H9 (cell line): ENCODE results near the gene CD300LD. TPM values are rescaled to one million over a fixed set of nuclear protein-coding genes. Genes with fewer than 3 reads are reported as not detected.
A peak's percentile ranks its signal among the peaks of the same experiment; 100 is the strongest.

Experiments
- DNase-seq: peaks from one replicate; pipeline ENCODE4 v3.0.0-alpha.2; 2017
- H2AFZ ChIP-seq: one replicate; pipeline ENCODE4 v1.6.1; 2013; ENCODE audit warnings: mild to moderate bottlenecking, low read length, control low read depth, moderate library complexity
- H2AK5ac ChIP-seq: 2 replicates; pipeline ENCODE4 v1.6.1; 2013; ENCODE audit warnings: low read length, control low read depth, mixed read lengths; ENCODE audit not compliant: insufficient read length
- H2BK120ac ChIP-seq: one replicate; pipeline ENCODE4 v1.6.1; 2013; ENCODE audit warnings: low read depth, mild to moderate bottlenecking, low read length, control low read depth, inconsistent platforms; ENCODE audit not compliant: poor library complexity, severe bottlenecking
- H2BK12ac ChIP-seq: 2 replicates; pipeline ENCODE4 v1.6.1; 2013; ENCODE audit warnings: low read length, control low read depth, mixed read lengths, low read depth; ENCODE audit not compliant: insufficient read length
- H2BK15ac ChIP-seq: 2 replicates; pipeline ENCODE4 v1.6.1; 2013; ENCODE audit warnings: low read depth, low read length, control low read depth
- H2BK20ac ChIP-seq: one replicate; pipeline ENCODE4 v1.6.1; 2013; ENCODE audit warnings: low read depth, mild to moderate bottlenecking, low read length, control low read depth, inconsistent platforms; ENCODE audit not compliant: poor library complexity, severe bottlenecking
- H2BK5ac ChIP-seq: 2 replicates; pipeline ENCODE4 v1.6.1; 2013; ENCODE audit warnings: low read length, control low read depth, mixed read lengths; ENCODE audit not compliant: insufficient read length
- H3K14ac ChIP-seq: 2 replicates; pipeline ENCODE4 v1.6.1; 2013; ENCODE audit warnings: low read length, control low read depth; ENCODE audit not compliant: insufficient read depth
- H3K18ac ChIP-seq: 2 replicates; pipeline ENCODE4 v1.6.1; 2013; ENCODE audit warnings: low read depth, mild to moderate bottlenecking, mixed read lengths, low read length, control low read depth; ENCODE audit not compliant: insufficient read length
- H3K23ac ChIP-seq: 2 replicates; pipeline ENCODE4 v1.6.1; 2013; ENCODE audit warnings: low read length, control low read depth, mixed read lengths, low read depth; ENCODE audit not compliant: insufficient read length
- H3K23me2 ChIP-seq: 2 replicates; pipeline ENCODE4 v1.6.1; 2013; ENCODE audit warnings: low read depth, mild to moderate bottlenecking, mixed read lengths, low read length, control low read depth; ENCODE audit not compliant: insufficient read length, poor library complexity, severe bottlenecking
- H3K27ac ChIP-seq: 2 replicates; pipeline ENCODE4 v1.5.1; 2013; ENCODE audit warnings: low read length, control low read depth, mixed read lengths, low read depth; ENCODE audit not compliant: insufficient read length
- H3K27me3 ChIP-seq: 2 replicates; pipeline ENCODE4 v1.6.1; 2013; ENCODE audit warnings: low read length, control low read depth, inconsistent platforms; ENCODE audit not compliant: insufficient read depth
- H3K4ac ChIP-seq: 2 replicates; pipeline ENCODE4 v1.6.1; 2013; ENCODE audit warnings: low read depth, mild to moderate bottlenecking, control low read depth, inconsistent platforms, low read length, moderate library complexity
- H3K4me1 ChIP-seq: 2 replicates; pipeline ENCODE4 v1.6.1; 2013; ENCODE audit warnings: low read length, control low read depth, inconsistent platforms; ENCODE audit not compliant: insufficient read depth
- H3K4me2 ChIP-seq: 2 replicates; pipeline ENCODE4 v1.6.1; 2013; ENCODE audit warnings: low read length, control low read depth, mixed read lengths; ENCODE audit not compliant: insufficient read length, insufficient read depth
- H3K56ac ChIP-seq: 2 replicates; pipeline ENCODE4 v1.6.1; 2013; ENCODE audit warnings: low read depth, mild to moderate bottlenecking, mixed read lengths, low read length, control low read depth; ENCODE audit not compliant: insufficient read length
- H3K79me1 ChIP-seq: 2 replicates; pipeline ENCODE4 v1.6.1; 2013; ENCODE audit warnings: low read depth, mild to moderate bottlenecking, moderate library complexity, low read length, control low read depth, inconsistent platforms; ENCODE audit not compliant: insufficient read depth, poor library complexity, severe bottlenecking
- H3K79me2 ChIP-seq: 2 replicates; pipeline ENCODE4 v1.6.1; 2013; ENCODE audit warnings: low read length, control low read depth, inconsistent platforms; ENCODE audit not compliant: insufficient read depth
- H3K9ac ChIP-seq: 2 replicates; pipeline ENCODE4 v1.6.1; 2013; ENCODE audit warnings: low read length, control low read depth, mixed read lengths; ENCODE audit not compliant: insufficient read length; ENCODE audit errors: extremely low read depth
- H3K9me3 ChIP-seq: one replicate; pipeline ENCODE4 v1.6.1; 2013; ENCODE audit warnings: low read depth, low read length, inconsistent platforms; ENCODE audit not compliant: control insufficient read depth
- H3T11ph ChIP-seq: one replicate; pipeline ENCODE4 v1.6.1; 2013; ENCODE audit warnings: mild to moderate bottlenecking, low read length, control low read depth, inconsistent platforms
- H4K20me1 ChIP-seq: one replicate; pipeline ENCODE4 v1.6.1; 2013; ENCODE audit not compliant: control insufficient read depth, insufficient read length, insufficient read depth
- H4K5ac ChIP-seq: 2 replicates; pipeline ENCODE4 v1.6.1; 2013; ENCODE audit warnings: low read depth, mild to moderate bottlenecking, mixed read lengths, low read length, control low read depth; ENCODE audit not compliant: insufficient read length
- H4K8ac ChIP-seq: replicated peaks from 2 replicates; pipeline ENCODE4 v1.6.1; 2013; ENCODE audit warnings: low read length, control low read depth, mixed read lengths, low read depth; ENCODE audit not compliant: insufficient read length
- H4K91ac ChIP-seq: 2 replicates; pipeline ENCODE4 v1.6.1; 2013; ENCODE audit warnings: low read depth, mild to moderate bottlenecking, moderate library complexity, mixed read lengths, low read length, control low read depth; ENCODE audit not compliant: insufficient read length
- H3K27ac Mint-ChIP-seq, 3 experiments: 2 replicates in 2 of 3; 3 replicates in 1 of 3; pipeline ENCODE4 v1.8.0; 2020 to 2021; ENCODE audit warnings: mixed read lengths in 3 of 3, mild to moderate bottlenecking in 1 of 3, moderate library complexity in 1 of 3
- H3K27me3 Mint-ChIP-seq: 2 replicates; pipeline ENCODE4 v1.8.0; 2021; ENCODE audit warnings: low read depth, mild to moderate bottlenecking, moderate library complexity, mixed read lengths
- H3K36me3 Mint-ChIP-seq, 3 experiments: 2 replicates in 2 of 3; 3 replicates in 1 of 3; pipeline ENCODE4 v1.8.0; 2020 to 2021; ENCODE audit warnings: low read depth in 3 of 3, mixed read lengths in 3 of 3; ENCODE audit not compliant: insufficient read depth in 1 of 3
- H3K4me1 Mint-ChIP-seq, 2 experiments: 2 replicates each; pipeline ENCODE4 v1.8.0; 2020; ENCODE audit warnings: mixed read lengths in 2 of 2
- H3K4me3 Mint-ChIP-seq, 2 experiments: 2 replicates in 1 of 2; 3 replicates in 1 of 2; pipeline ENCODE4 v1.8.0; 2020 to 2021; ENCODE audit warnings: mild to moderate bottlenecking in 2 of 2, mixed read lengths in 2 of 2, moderate library complexity in 1 of 2
- H3K9me3 Mint-ChIP-seq, 2 experiments: 2 replicates in 1 of 2; 3 replicates in 1 of 2; pipeline ENCODE4 v1.8.0; 2020; ENCODE audit warnings: mild to moderate bottlenecking in 2 of 2, mixed read lengths in 2 of 2, moderate library complexity in 1 of 2
- CTCF ChIP-seq: fragments of 200-600 bp; sonication (generic); conservative IDR thresholded peaks from 3 replicates; pipeline ENCODE4 v1.8.0; 2021; ENCODE audit warnings: antibody characterized with exemption, mild to moderate bottlenecking
- WGBS: extraction: QIAGEN DNeasy Blood & Tissue Kit; methylation state at CpG from one replicate; pipeline ENCODE4 v1.1.7; 2013; ENCODE audit warnings: missing lambda C conversion rate, low lambda C conversion rate, mixed read lengths; ENCODE audit not compliant: insufficient read length; ENCODE audit errors: extremely low coverage; 5-methylcytosine and 5-hydroxymethylcytosine counted together
- total RNA-seq: library from RNA; stranded (reverse); gene quantifications from 2 replicates; pipeline ENCODE4 v1.2.1, GENCODE V29; 2021

CD300LD gene
- total RNA-seq, 1 experiment from 2014 or later, result not detected

GRCh38 chr17:74546586-74546985 lies 45.5 kb downstream of the CD300LD start:
- no peak overlapping the region for H2BK120ac ChIP-seq
- H2BK20ac ChIP-seq, result no peak overlapping the region
- no peak overlapping the region for H4K5ac ChIP-seq
- no peak for DNase-seq
- no peaks in the 10 kb centered on the region for H4K20me1 ChIP-seq
- H4K91ac ChIP-seq, result no peak overlapping the region
- no peak overlapping the region for H3T11ph ChIP-seq
- H3K9ac ChIP-seq, result no peak overlapping the region
- H2BK5ac ChIP-seq, result no peak overlapping the region
- no peak overlapping the region for H3K14ac ChIP-seq
- H3K9me3 ChIP-seq, result no peaks in the 10 kb centered on the region
- peak overlapping the region in 1 of 3 experiments; percentile 31; a peak in 1 of 7 replicates for H3K27ac Mint-ChIP-seq
- H2AFZ ChIP-seq, result no peak overlapping the region
- H3K18ac ChIP-seq, result no peak overlapping the region
- no peak overlapping the region for H3K23ac ChIP-seq
- H3K27me3 Mint-ChIP-seq, result peaks cover 11% of the 10 kb centered on the region
- no peak overlapping the region for H3K4ac ChIP-seq
- no peaks in the 10 kb centered on the region for H3K27me3 ChIP-seq
- no peaks in the 10 kb centered on the region for H3K36me3 Mint-ChIP-seq
- no peak overlapping the region for H2AK5ac ChIP-seq
- H3K27ac ChIP-seq, result no peak overlapping the region
- H2BK15ac ChIP-seq, result no peak overlapping the region
- no CpG with 5 or more reads among the region's 7 CpGs for WGBS
- H2BK12ac ChIP-seq, result no peak overlapping the region
- H3K79me2 ChIP-seq, result no peaks in the 10 kb centered on the region
- no peak overlapping the region for H3K4me3 Mint-ChIP-seq
- no peaks in the 10 kb centered on the region for H3K4me1 Mint-ChIP-seq
- H3K79me1 ChIP-seq, result no peaks in the 10 kb centered on the region
- no peak for TF ChIP-seq CTCF
- H4K8ac ChIP-seq, result no peak overlapping the region
- H3K9me3 Mint-ChIP-seq, result peaks cover 0 to 2% of the 10 kb centered on the region in 2 experiments; a peak in 1 of 5 replicates
- H3K23me2 ChIP-seq, result no peaks in the 10 kb centered on the region
- H3K4me1 ChIP-seq, result no peaks in the 10 kb centered on the region
- no peak overlapping the region for H3K56ac ChIP-seq
- no peak overlapping the region for H3K4me2 ChIP-seq
